Mesenchymal stem cell (in vitro differentiated cells and primary cell): ENCODE results near the gene SYTL2.
"Not testable (repeated sequence)": the region's sequence is repeated elsewhere in the genome, so short reads cannot be mapped to it uniquely, and the experiment has no call there.

Experiments used
- DNase-seq: peaks from one replicate; pipeline ENCODE4 v3.0.0-alpha.2; 2013
- H2AFZ ChIP-seq: one replicate; pipeline ENCODE4 v1.6.1; 2013; ENCODE audit warnings: low read depth, mild to moderate bottlenecking, control low read depth, inconsistent platforms, low read length, moderate library complexity
- H2AK5ac ChIP-seq: 2 replicates; pipeline ENCODE4 v1.6.1; 2013; ENCODE audit warnings: low read length, moderate library complexity, mild to moderate bottlenecking, inconsistent platforms; ENCODE audit not compliant: severe bottlenecking
- H2BK120ac ChIP-seq: one replicate; pipeline ENCODE4 v1.6.1; 2013; ENCODE audit warnings: low read depth, mild to moderate bottlenecking, inconsistent platforms, low read length, moderate library complexity
- H2BK12ac ChIP-seq, 2 experiments: one replicate each; pipeline ENCODE4 v1.6.1; 2013; ENCODE audit warnings: inconsistent platforms in 2 of 2, low read length in 2 of 2, mild to moderate bottlenecking in 2 of 2, moderate library complexity in 2 of 2, control low read depth in 1 of 2
- H2BK15ac ChIP-seq: one replicate; pipeline ENCODE4 v1.6.1; 2013; ENCODE audit warnings: mild to moderate bottlenecking, low read depth, inconsistent platforms; ENCODE audit not compliant: poor library complexity, severe bottlenecking
- H2BK5ac ChIP-seq: 2 replicates; pipeline ENCODE4 v1.6.1; 2013; ENCODE audit warnings: low read depth, mild to moderate bottlenecking, low read length, control low read depth, inconsistent platforms; ENCODE audit not compliant: poor library complexity, severe bottlenecking
- H3K14ac ChIP-seq, 2 experiments: one replicate each; pipeline ENCODE4 v1.6.1; 2013; ENCODE audit warnings: inconsistent platforms in 2 of 2, low read length in 2 of 2, control low read depth in 1 of 2, mild to moderate bottlenecking in 1 of 2, moderate library complexity in 1 of 2
- H3K18ac ChIP-seq, 2 experiments: one replicate each; pipeline ENCODE4 v1.6.1; 2013; ENCODE audit warnings: inconsistent platforms in 2 of 2, low read length in 2 of 2, control low read depth in 1 of 2, low read depth in 1 of 2, mild to moderate bottlenecking in 1 of 2
- H3K23ac ChIP-seq, 2 experiments: one replicate each; pipeline ENCODE4 v1.6.1; 2013; ENCODE audit warnings: inconsistent platforms in 2 of 2, low read length in 2 of 2, mild to moderate bottlenecking in 2 of 2, moderate library complexity in 2 of 2, control low read depth in 1 of 2
- H3K27ac ChIP-seq: 2 replicates; pipeline ENCODE4 v1.5.1; 2013; ENCODE audit warnings: mild to moderate bottlenecking, moderate library complexity, low read length, control low read depth, inconsistent platforms; ENCODE audit not compliant: poor library complexity, severe bottlenecking
- H3K27me3 ChIP-seq, 2 experiments: 2 replicates each; pipeline versions ENCODE4 v1.6.1 to v1.7.0; 2013; ENCODE audit warnings: low read length in 2 of 2, mild to moderate bottlenecking in 2 of 2, moderate library complexity in 2 of 2, control low read depth in 1 of 2, inconsistent platforms in 1 of 2; ENCODE audit not compliant: control insufficient read depth in 1 of 2, insufficient read depth in 1 of 2
- H3K36me3 ChIP-seq, 2 experiments: 2 replicates each; pipeline versions ENCODE4 v1.6.1 to v1.7.0; 2013; ENCODE audit warnings: low read length in 2 of 2, control low read depth in 1 of 2, inconsistent platforms in 1 of 2, low read depth in 1 of 2, mild to moderate bottlenecking in 1 of 2; ENCODE audit not compliant: insufficient read depth in 2 of 2, control insufficient read depth in 1 of 2
- H3K4ac ChIP-seq, 2 experiments: one replicate each; pipeline ENCODE4 v1.6.1; 2013; ENCODE audit warnings: inconsistent platforms in 2 of 2, low read length in 2 of 2, mild to moderate bottlenecking in 2 of 2, moderate library complexity in 2 of 2, control low read depth in 1 of 2, low read depth in 1 of 2
- H3K4me1 ChIP-seq: 2 replicates; pipeline ENCODE4 v1.6.1; 2013; ENCODE audit warnings: low read depth, low read length, control low read depth; ENCODE audit not compliant: control insufficient read depth, insufficient read depth
- H3K4me2 ChIP-seq: 2 replicates; pipeline ENCODE4 v1.6.1; 2013; ENCODE audit warnings: low read length, mild to moderate bottlenecking, inconsistent platforms; ENCODE audit not compliant: poor library complexity, severe bottlenecking
- H3K4me3 ChIP-seq, 2 experiments: 2 replicates each; pipeline versions ENCODE4 v1.5.1 to v1.7.0; 2013; ENCODE audit warnings: low read length in 2 of 2, mild to moderate bottlenecking in 2 of 2, control low read depth in 1 of 2, low read depth in 1 of 2; ENCODE audit not compliant: insufficient read depth in 1 of 2
- H3K79me1 ChIP-seq: replicated peaks from 2 replicates; pipeline ENCODE4 v1.6.1; 2013; ENCODE audit warnings: mild to moderate bottlenecking, control low read depth, low read length, inconsistent platforms; ENCODE audit not compliant: poor library complexity, severe bottlenecking
- H3K9ac ChIP-seq: 2 replicates; pipeline ENCODE4 v1.7.0; 2013; ENCODE audit warnings: mild to moderate bottlenecking, low read length, moderate library complexity
- H3K9me3 ChIP-seq: 2 replicates; pipeline ENCODE4 v1.7.0; 2013; ENCODE audit warnings: mild to moderate bottlenecking, low read length; ENCODE audit not compliant: control insufficient read depth
- H4K8ac ChIP-seq: one replicate; pipeline ENCODE4 v1.6.1; 2013; ENCODE audit warnings: inconsistent platforms, mild to moderate bottlenecking, low read length, moderate library complexity
- H4K91ac ChIP-seq: one replicate; pipeline ENCODE4 v1.6.1; 2013; ENCODE audit warnings: mild to moderate bottlenecking, low read length, inconsistent platforms
- WGBS: methylation state at CpG from one replicate; pipeline ENCODE4 v1.1.7; 2013; ENCODE audit warnings: mixed read lengths; 5-methylcytosine and 5-hydroxymethylcytosine counted together

SYTL2 gene

GRCh38 chr11:85854557-85855340 lies 43.8 kb upstream of the SYTL2 start:
- Histone ChIP-seq H2AK5ac (no peak overlapping the region), H3K79me1 (peaks cover 3% of the 10 kb centered on the region)
- WGBS: 3% methylated on average over 41 of the region's 62 CpGs

GRCh38 chr11:85854212-85854556 lies 43.2 kb upstream of the SYTL2 start:
- WGBS: 65% methylated on average over 7 of the region's 7 CpGs
- DNase-seq: no peak
- H3K4me1 ChIP-seq: peaks cover 4% of the 10 kb centered on the region
- peak overlapping the region; percentile 79 for H2BK120ac ChIP-seq
- H3K36me3 ChIP-seq: peaks cover 0 to 4% of the 10 kb centered on the region in 2 experiments
- no peak overlapping the region for H3K14ac ChIP-seq
- H3K79me1 ChIP-seq: peaks cover 3% of the 10 kb centered on the region
- no peak overlapping the region for H2BK15ac ChIP-seq
- H4K8ac ChIP-seq: no peak overlapping the region
- H3K27me3 ChIP-seq: no peaks in the 10 kb centered on the region
- no peak overlapping the region for H2BK12ac ChIP-seq
- H2AFZ ChIP-seq: peak overlapping the region; percentile 97
- no peak overlapping the region for H3K23ac ChIP-seq
- H3K9me3 ChIP-seq: no peaks in the 10 kb centered on the region
- H3K9ac ChIP-seq: peak overlapping the region; percentile 98
- H3K4ac ChIP-seq: no peak overlapping the region
- H3K4me2 ChIP-seq: peak overlapping the region; percentile 87
- H2AK5ac ChIP-seq: no peak overlapping the region
- peak overlapping the region in 1 of 2 experiments; percentile 83 for H3K18ac ChIP-seq
- H2BK5ac ChIP-seq: no peak overlapping the region
- peak overlapping the region; percentile 79 for H3K27ac ChIP-seq
- H3K4me3 ChIP-seq: peak overlapping the region; percentile 74 to 89
- H4K91ac ChIP-seq: no peak overlapping the region

More at GRCh38 chr11:85854557-85855340, 43.8 kb upstream of the SYTL2 start:
- Histone ChIP-seq H3K9ac (peak overlapping the region; percentile 98), H3K9me3 (no peaks in the 10 kb centered on the region), H2BK5ac (peak overlapping the region; percentile 92), H2BK120ac (peak overlapping the region; percentile 98), H3K23ac (peak overlapping the region in 1 of 2 experiments; percentile 40), H3K4ac (peak overlapping the region; percentile 91 to 92), H3K36me3 (peaks cover 0 to 4% of the 10 kb centered on the region in 2 experiments), H4K91ac (peak overlapping the region; percentile 89), H2BK15ac (peak overlapping the region; percentile 93), H2BK12ac (peak overlapping the region in 1 of 2 experiments; percentile 94), H3K27me3 (no peaks in the 10 kb centered on the region), H3K27ac (peak overlapping the region; percentile 79), H3K14ac (peak overlapping the region in 1 of 2 experiments; percentile 91), H2AFZ (peak overlapping the region; percentile 97), H3K4me1 (peaks cover 4% of the 10 kb centered on the region), H3K4me3 (peak overlapping the region; percentile 74 to 89), H4K8ac (peak overlapping the region; percentile 99), H3K18ac (peak overlapping the region; percentile 95 to 97), H3K4me2 (peak overlapping the region; percentile 87)
- DNase-seq: peak; percentile 94

- H2AFZ ChIP-seq, H3K4me1 ChIP-seq, H4K8ac ChIP-seq, H3K18ac ChIP-seq, H2BK120ac ChIP-seq, H3K27me3 ChIP-seq, H3K14ac ChIP-seq, H3K4me2 ChIP-seq, H3K79me1 ChIP-seq, H3K23ac ChIP-seq, DNase-seq, H3K27ac ChIP-seq, H2BK12ac ChIP-seq, H2BK15ac ChIP-seq, H2BK5ac ChIP-seq, H3K9me3 ChIP-seq, H4K91ac ChIP-seq, H2AK5ac ChIP-seq, H3K36me3 ChIP-seq, H3K4ac ChIP-seq: not testable (repeated sequence)
- no CpG with 5 or more reads among the region's 7 CpGs for WGBS
- Histone ChIP-seq H3K4me3 (peak overlapping the region in 1 of 2 experiments; percentile 89), H3K9ac (peak overlapping the region; percentile 98)
Measured at GRCh38 chr11:85853541-85853940, 42.6 kb upstream of the SYTL2 start.

- 98% methylated on average over 33 of the region's 33 CpGs for WGBS
- not testable (repeated sequence) for H3K23ac ChIP-seq, H3K27me3 ChIP-seq, H2BK5ac ChIP-seq, H3K9ac ChIP-seq, H4K91ac ChIP-seq, H2AFZ ChIP-seq, H3K36me3 ChIP-seq, H3K4ac ChIP-seq, H3K18ac ChIP-seq, H4K8ac ChIP-seq, H2BK12ac ChIP-seq, H3K4me2 ChIP-seq, H2BK120ac ChIP-seq, H3K9me3 ChIP-seq, H3K4me1 ChIP-seq, DNase-seq, H3K4me3 ChIP-seq, H3K14ac ChIP-seq, H2BK15ac ChIP-seq, H3K79me1 ChIP-seq, H3K27ac ChIP-seq, H2AK5ac ChIP-seq
Measured at GRCh38 chr11:85852754-85853153, 41.8 kb upstream of the SYTL2 start.
